ENCODE measurements around the gene LZTS2.

The LZTS2 gene

GRCh38 chr10:101007099-101007711 is 7.6 kb downstream of the LZTS2 start:
- H3K4me3 ChIP-seq (replicated peaks in 1 of 2; ENCODE audit: low read depth in 2 of 2, low read length in 2 of 2), result no peak overlapping the region
- no peak for DNase-seq (ENCODE audit: low read depth in 2 of 2)
- TF ChIP-seq, protein P1, sequence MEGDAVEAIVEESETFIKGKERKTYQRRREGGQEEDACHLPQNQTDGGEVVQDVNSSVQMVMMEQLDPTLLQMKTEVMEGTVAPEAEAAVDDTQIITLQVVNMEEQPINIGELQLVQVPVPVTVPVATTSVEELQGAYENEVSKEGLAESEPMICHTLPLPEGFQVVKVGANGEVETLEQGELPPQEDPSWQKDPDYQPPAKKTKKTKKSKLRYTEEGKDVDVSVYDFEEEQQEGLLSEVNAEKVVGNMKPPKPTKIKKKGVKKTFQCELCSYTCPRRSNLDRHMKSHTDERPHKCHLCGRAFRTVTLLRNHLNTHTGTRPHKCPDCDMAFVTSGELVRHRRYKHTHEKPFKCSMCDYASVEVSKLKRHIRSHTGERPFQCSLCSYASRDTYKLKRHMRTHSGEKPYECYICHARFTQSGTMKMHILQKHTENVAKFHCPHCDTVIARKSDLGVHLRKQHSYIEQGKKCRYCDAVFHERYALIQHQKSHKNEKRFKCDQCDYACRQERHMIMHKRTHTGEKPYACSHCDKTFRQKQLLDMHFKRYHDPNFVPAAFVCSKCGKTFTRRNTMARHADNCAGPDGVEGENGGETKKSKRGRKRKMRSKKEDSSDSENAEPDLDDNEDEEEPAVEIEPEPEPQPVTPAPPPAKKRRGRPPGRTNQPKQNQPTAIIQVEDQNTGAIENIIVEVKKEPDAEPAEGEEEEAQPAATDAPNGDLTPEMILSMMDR (IDR thresholded peaks at IDR 0.05; ENCODE audit: low read depth, low read length), result no peak

GRCh38 chr10:101007915-101008822 is 8.6 kb downstream of the LZTS2 start:
- no peak overlapping the region for H3K4me3 ChIP-seq (replicated peaks in 1 of 2; ENCODE audit: low read depth in 2 of 2, low read length in 2 of 2)
- no peak for DNase-seq (ENCODE audit: low read depth in 2 of 2)
- TF ChIP-seq, protein P1 (IDR thresholded peaks at IDR 0.05; ENCODE audit: low read depth, low read length), result no peak

DNA sequence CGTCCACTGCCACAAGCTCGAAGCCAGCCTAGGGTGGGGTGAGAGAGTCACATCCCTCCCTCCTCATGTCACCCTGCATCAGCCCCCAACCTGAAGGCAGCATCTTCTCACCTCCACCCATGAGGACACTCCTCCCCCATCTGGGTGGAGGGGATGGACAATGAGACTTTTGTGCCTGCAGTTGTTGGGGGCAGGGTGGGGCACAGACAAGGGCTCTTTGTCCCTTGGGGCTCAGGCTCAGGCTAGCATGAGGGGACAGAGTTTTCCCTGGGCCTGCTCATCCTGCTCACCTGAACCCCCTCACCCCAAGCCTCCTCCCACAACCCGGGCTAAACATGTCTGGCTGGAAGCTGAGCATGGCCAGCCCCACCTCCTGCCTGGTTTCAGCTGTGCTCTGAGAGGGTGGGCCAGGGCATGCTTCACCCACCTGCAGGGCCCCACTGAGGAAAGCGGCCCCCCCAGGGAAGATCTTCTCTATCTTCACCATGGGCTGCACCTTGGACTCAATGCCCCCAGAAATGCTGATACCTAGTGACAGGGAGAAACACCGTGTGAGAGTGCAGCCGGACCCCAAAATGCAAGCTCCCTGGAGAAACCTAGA is 9.3 kb downstream of the LZTS2 start:
- H3K4me3 ChIP-seq (replicated peaks in 1 of 2; ENCODE audit: low read depth in 2 of 2, low read length in 2 of 2), result no peak overlapping the region
- DNase-seq (ENCODE audit: low read depth in 2 of 2), result no peak
- TF ChIP-seq, protein P1 (IDR thresholded peaks at IDR 0.05; ENCODE audit: low read depth, low read length), result no peak

DNA sequence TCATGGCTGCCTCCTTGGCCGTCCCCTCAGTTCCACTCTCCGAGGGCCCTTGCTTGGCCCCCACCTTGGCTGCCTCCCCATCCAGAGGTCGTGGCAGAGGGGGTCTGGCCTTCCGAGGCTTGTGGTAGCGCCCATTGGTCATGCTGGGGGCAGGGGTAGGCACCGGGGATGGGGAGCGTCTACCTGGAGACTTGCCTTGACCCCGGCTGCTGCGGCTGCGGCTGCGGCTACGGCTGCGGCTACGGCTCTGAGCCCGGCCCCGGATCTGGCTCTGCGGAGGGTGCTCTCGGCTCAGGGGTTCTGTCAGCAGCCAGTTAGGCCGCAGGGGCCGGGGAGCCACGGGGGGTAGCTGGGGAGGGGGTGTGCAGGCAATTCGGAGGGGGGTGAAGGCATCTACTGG is 10.7 kb downstream of the LZTS2 start:
- TF ChIP-seq, protein P1 (IDR thresholded peaks at IDR 0.05; ENCODE audit: low read depth, low read length), result no peak
- no peak for DNase-seq (ENCODE audit: low read depth in 2 of 2)
- H3K4me3 ChIP-seq (replicated peaks in 1 of 2; ENCODE audit: low read depth in 2 of 2, low read length in 2 of 2), result no peak overlapping the region

GRCh38 chr10:101011517-101012423 is 12.2 kb downstream of the LZTS2 start:
- H3K4me3 ChIP-seq (replicated peaks in 1 of 2; ENCODE audit: low read depth in 2 of 2, low read length in 2 of 2), result no peak overlapping the region
- peak; percentile 33 to 34 for DNase-seq (ENCODE audit: low read depth in 2 of 2)
- TF ChIP-seq, protein P1 (IDR thresholded peaks at IDR 0.05; ENCODE audit: low read depth, low read length), result peak; percentile 41

Measured in cardiac fibroblast (primary cell).